ENCODE data around the gene SHBG. TPM values are rescaled to one million over a fixed set of nuclear protein-coding genes. Genes with fewer than 3 reads are reported as not detected.

Gene SHBG
- total and polyA plus RNA-seq, 10 of the 15 experiments (the other 5 are each of a cell fraction or from before 2014, with no cell fraction given), result not detected

- in situ Hi-C loops (cut with MboI), result no loop called here
- 2% methylated on average over 27 of the region's 34 CpGs for WGBS (ENCODE audit: insufficient coverage, insufficient replicate concordance, low lambda C conversion rate, missing lambda C conversion rate)
- no peak within 1 kb of the TSS for H3K27ac ChIP-seq (ENCODE audit: control insufficient read depth, insufficient read depth)
- peaks cover 3% of the 10 kb centered on the region; the same call in 1 of the 2 replicates for H3K4me1 ChIP-seq (ENCODE audit: control insufficient read depth, insufficient read depth, low read length)
- H3K79me2 ChIP-seq (ENCODE audit: control insufficient read depth, insufficient read depth, low read length), result no peaks in the 10 kb centered on the region
- intact Hi-C loops (cut with micrococcal nuclease; ENCODE audit: unreplicated experiment), result no loop called here
- peaks cover 5 to 11% of the 10 kb centered on the region in 2 experiments for H3K27me3 ChIP-seq (replicated peaks in 1 of 2; ENCODE audit: control insufficient read depth in 2 of 2, insufficient read depth in 2 of 2, low read length in 1 of 2)
- peak; percentile 86 for ATAC-seq
- no peak for FAIRE-seq
- peak within 1 kb of the TSS; percentile 54; the same call in 1 of the 2 replicates for H3K4me3 ChIP-seq
- H3K9ac ChIP-seq (ENCODE audit: control insufficient read depth, insufficient read depth, low read length), result no peak within 1 kb of the TSS
- ChIA-PET POLR2A (interaction anchor here (0.8 to 1.8 kb wide), 3 partner anchors 36 to 39 kb away, joined by 3 to 8 read pairs (median 3); partner anchors contain the start of genes FXR2 and TP53), RAD21 (ENCODE audit: unreplicated experiment) (interaction anchor here (0.6 to 1.2 kb wide), 2 partner anchors 37 to 256 kb away, joined by 3 read pairs; partner anchors contain the start of genes PLSCR3 and TP53), CTCF (interaction anchor here (0.8 to 1.2 kb wide), 3 partner anchors 8 to 215 kb away, joined by 3 read pairs; partner anchors contain the start of gene TMEM102), SMC1A (ENCODE audit: uncharacterized antibody, unreplicated experiment) (interaction anchor here (0.8 to 1.2 kb wide), 2 partner anchors 37 to 247 kb away, joined by 3 to 5 read pairs; partner anchors contain the start of gene TP53)
- peak within 1 kb of the TSS; percentile 25 for H2AFZ ChIP-seq (ENCODE audit: control insufficient read depth, low read depth, low read length)
- H3K36me3 ChIP-seq (ENCODE audit: control insufficient read depth in 2 of 2, insufficient read depth in 2 of 2, low read length in 1 of 2), result no peaks in the 10 kb centered on the region
- peak within 1 kb of the TSS; percentile 59 for H3K4me2 ChIP-seq (ENCODE audit: control insufficient read depth, insufficient read depth)
- no peaks in the 10 kb centered on the region for H4K20me1 ChIP-seq (ENCODE audit: control insufficient read depth, insufficient read depth)
- H3K9me3 ChIP-seq (replicated peaks; ENCODE audit: control insufficient read depth, insufficient read depth, low read length), result no peaks in the 10 kb centered on the region
- no peak for DNase-seq (ENCODE audit: low read depth, low spot score)
- BruUV-seq (replicated peaks), result no TSS peak
- TF ChIP-seq POLR2A (IDR thresholded peaks at IDR 0.05; ENCODE audit: low read depth, low read length) (peak; percentile 53; the same call in 1 of the 2 replicates), IRF3 (IDR thresholded peaks at IDR 0.05) (no peak), PRDM15 (CRISPR knock-in tag; IDR thresholded peaks at IDR 0.05) (no peak), CUX1 (IDR thresholded peaks at IDR 0.05; ENCODE audit: insufficient replicate concordance, low read depth, low read length) (no peak), POU2F2 (IDR thresholded peaks at IDR 0.05; ENCODE audit: borderline replicate concordance, low read depth, low read length) (peak; percentile 97), KLF5 (IDR thresholded peaks at IDR 0.05; ENCODE audit: partially characterized antibody) (no peak), ZNF687 (IDR thresholded peaks at IDR 0.05) (no peak), PAX8 (IDR thresholded peaks at IDR 0.05) (no peak)
Measured at GRCh38 chr17:7650509-7651096, 20.7 kb downstream of the SHBG start, which contains the start of gene ATP1B2. ATP1B2 (plus strand) TSS chr17:7650926; CDS start chr17:7651519, 593 bp downstream.
